HCT116 (cell line): ENCODE measurements around the gene VWF. TPM values are rescaled to one million over a fixed set of nuclear protein-coding genes. Genes with fewer than 3 reads are reported as not detected.

Experiments
- ATAC-seq: fragments of 200-7000 bp; cut with Tn5 transposase; 2 replicates; pipeline ENCODE4 v1.9.1; 2020; ENCODE audit warnings: mild to moderate bottlenecking, moderate library complexity
- BruUV-seq: library from RNA; stranded (reverse); fragments of 400-500 nt; replicated peaks from 2 replicates; lab custom pipeline; 2021; lab: Mats Ljungman, UMichigan
- CTCF ChIA-PET: fragments of 300-600 bp; sonication (Branson Sonifier 250); formaldehyde crosslinking; loops from one replicate; lab custom pipeline; 2021; ENCODE audit warnings: antibody characterized with exemption; lab: Charles Lee
- POLR2A ChIA-PET: fragments of 300-600, 350-600 bp; sonication (Branson Sonifier 250); formaldehyde crosslinking; loops from one replicate; lab custom pipeline; 2021; ENCODE audit warnings: antibody characterized with exemption; lab: Charles Lee
- RAD21 ChIA-PET, 2 experiments: fragments of 300-600 bp; sonication (Branson Sonifier 250); formaldehyde crosslinking; loops; one replicate each; lab custom pipeline; 2023; ENCODE audit warnings: low total read pairs in 2 of 2; ENCODE audit not compliant: uncharacterized antibody in 2 of 2, unreplicated experiment in 2 of 2, low non-redundant PET in 1 of 2; lab: Charles Lee
- DNase-seq: peaks from one replicate; pipeline ENCODE4 v3.0.0-alpha.2; 2010; ENCODE audit warnings: low read depth, low spot score
- H2AFZ ChIP-seq: fragments of 200-600 bp; shearing (Covaris generic), sonication (generic); 2 replicates; pipeline ENCODE4 v1.6.1; 2017; ENCODE audit warnings: low read depth, mixed run types, mixed read lengths, antibody characterized with exemption, low read length; ENCODE audit not compliant: poor library complexity, severe bottlenecking
- H3K27ac ChIP-seq: 2 replicates; pipeline ENCODE4 v1.5.1; 2012; ENCODE audit warnings: low read depth, low read length
- H3K27me3 ChIP-seq: fragments of 200-600 bp; sonication (generic); 2 replicates; pipeline ENCODE4 v1.6.1; 2016; ENCODE audit warnings: mixed run types, low read length, mixed read lengths; ENCODE audit not compliant: insufficient read depth
- H3K36me3 ChIP-seq, 2 experiments: fragments of 200-500 bp in 1 of 2; fragments of 200-600 bp in 1 of 2; sonication (Bioruptor generic) in 1 of 2; sonication (generic) in 1 of 2; 2 replicates each; pipeline versions ENCODE4 v1.5.1 to v1.6.1; 2014 to 2016; ENCODE audit warnings: low read length in 2 of 2, inconsistent platforms in 1 of 2, mixed read lengths in 1 of 2, mixed run types in 1 of 2; ENCODE audit not compliant: insufficient read depth in 2 of 2, control insufficient read depth in 1 of 2
- H3K4me1 ChIP-seq, 2 experiments: fragments of 200-600 bp in 1 of 2; sonication (generic) in 1 of 2; 2 replicates each; pipeline versions ENCODE4 v1.5.1 to v1.6.1; 2012 to 2017; ENCODE audit warnings: low read length in 2 of 2, inconsistent platforms in 1 of 2, mild to moderate bottlenecking in 1 of 2, mixed read lengths in 1 of 2, mixed run types in 1 of 2, moderate library complexity in 1 of 2; ENCODE audit not compliant: insufficient read depth in 2 of 2, control insufficient read depth in 1 of 2
- H3K4me2 ChIP-seq: fragments of 200-600 bp; sonication (generic); 2 replicates; pipeline ENCODE4 v1.6.1; 2017; ENCODE audit warnings: mixed run types, low read length, mixed read lengths
- H3K4me3 ChIP-seq, 2 experiments: fragments of 200-600 bp in 1 of 2; sonication (generic) in 1 of 2; replicated peaks in 1 of 2; 2 replicates each; pipeline ENCODE4 v1.5.1; 2011 to 2016; ENCODE audit warnings: low read length in 2 of 2, control low read depth in 1 of 2, low read depth in 1 of 2, mild to moderate bottlenecking in 1 of 2, mixed read lengths in 1 of 2, mixed run types in 1 of 2
- H3K79me2 ChIP-seq: fragments of 200-600 bp; sonication (generic); 2 replicates; pipeline ENCODE4 v1.6.1; 2017; ENCODE audit warnings: mild to moderate bottlenecking, mixed run types, low read length, moderate library complexity, mixed read lengths; ENCODE audit not compliant: insufficient read depth
- H3K9ac ChIP-seq: fragments of 200-600 bp; sonication (generic); 2 replicates; pipeline ENCODE4 v1.6.1; 2016; ENCODE audit warnings: low read length, mixed read lengths
- H3K9me2 ChIP-seq: fragments of 200-600 bp; sonication (generic), shearing (Covaris generic); 2 replicates; pipeline ENCODE4 v1.6.1; 2017; ENCODE audit warnings: mixed run types, mild to moderate bottlenecking, moderate library complexity; ENCODE audit not compliant: insufficient read depth
- H3K9me3 ChIP-seq, 2 experiments: fragments of 200-500 bp in 1 of 2; fragments of 200-600 bp in 1 of 2; sonication (Bioruptor generic) in 1 of 2; sonication (generic) in 1 of 2; 2 replicates each; pipeline ENCODE4 v1.6.1; 2014 to 2017; ENCODE audit warnings: low read length in 2 of 2, mixed read lengths in 2 of 2, inconsistent platforms in 1 of 2, low read depth in 1 of 2, mild to moderate bottlenecking in 1 of 2, mixed run types in 1 of 2, moderate library complexity in 1 of 2; ENCODE audit not compliant: control insufficient read depth in 1 of 2, insufficient read depth in 1 of 2
- H4K20me1 ChIP-seq: fragments of 200-600 bp; sonication (generic), shearing (Covaris generic); 2 replicates; pipeline ENCODE4 v1.6.1; 2017; ENCODE audit warnings: mixed run types, mild to moderate bottlenecking, moderate library complexity; ENCODE audit not compliant: insufficient read depth
- CBX3 ChIP-seq: IDR thresholded peaks from 2 replicates; pipeline ENCODE4 v1.6.1; 2012; ENCODE audit warnings: low read depth
- CEBPB ChIP-seq: IDR thresholded peaks from 2 replicates; pipeline ENCODE4 v1.6.1; 2012; ENCODE audit warnings: low read depth
- EGR1 ChIP-seq: IDR thresholded peaks from 2 replicates; pipeline ENCODE4 v1.6.1; 2012; ENCODE audit warnings: low read depth
- ELF1 ChIP-seq: IDR thresholded peaks from 2 replicates; pipeline ENCODE4 v1.6.1; 2012; ENCODE audit warnings: low read depth, borderline replicate concordance
- EZH2phosphoT487 ChIP-seq: fragments of 200-600 bp; IDR thresholded peaks from 2 replicates; pipeline ENCODE4 v1.6.1; 2018; ENCODE audit warnings: antibody characterized with exemption, borderline replicate concordance
- FOSL1 ChIP-seq: IDR thresholded peaks from 2 replicates; pipeline ENCODE4 v1.6.1; 2012; ENCODE audit warnings: low read depth
- JUND ChIP-seq: IDR thresholded peaks from 2 replicates; pipeline ENCODE4 v1.6.1; 2012
- MAX ChIP-seq: IDR thresholded peaks from 2 replicates; pipeline ENCODE4 v1.6.1; 2012
- POLR2A ChIP-seq: IDR thresholded peaks from 2 replicates; pipeline ENCODE4 v1.7.0; 2011; ENCODE audit warnings: borderline replicate concordance; ENCODE audit not compliant: insufficient read depth, insufficient read length; ENCODE audit errors: extremely low read depth
- POLR2AphosphoS5 ChIP-seq: IDR thresholded peaks from 2 replicates; pipeline ENCODE4 v1.6.1; 2011; ENCODE audit warnings: mild to moderate bottlenecking, low read depth, low read length, moderate library complexity
- REST ChIP-seq: IDR thresholded peaks from 2 replicates; pipeline ENCODE4 v1.6.1; 2012; ENCODE audit warnings: low read depth
- SP1 ChIP-seq: IDR thresholded peaks from 2 replicates; pipeline ENCODE4 v1.6.1; 2012; ENCODE audit warnings: low read depth
- SRF ChIP-seq: IDR thresholded peaks from 2 replicates; pipeline ENCODE4 v1.6.1; 2012; ENCODE audit warnings: low read depth
- ZBTB33 ChIP-seq: IDR thresholded peaks from 2 replicates; pipeline ENCODE4 v1.6.1; 2011; ENCODE audit warnings: mild to moderate bottlenecking, low read length, moderate library complexity; ENCODE audit not compliant: insufficient replicate concordance; ENCODE audit errors: extremely low read depth
- ZFX ChIP-seq: fragments of 450-650 bp; IDR thresholded peaks from 2 replicates; pipeline ENCODE4 v1.6.1; 2017
- ZNF274 ChIP-seq: fragments of 200-500 bp; sonication (Bioruptor generic); IDR thresholded peaks from 2 replicates; pipeline ENCODE4 v1.6.1; 2014; ENCODE audit warnings: mild to moderate bottlenecking, low read depth, low read length, inconsistent platforms
- intact Hi-C: fragments of 100-400 bp; cut with micrococcal nuclease; formaldehyde crosslinking; loops from 2 replicates; pipeline ENCODE4 v1.10.0; 2022
- total RNA-seq: library from RNA; stranded (reverse); gene quantifications from one replicate; pipeline ENCODE4 v1.2.1, GENCODE V29; 2021; ENCODE audit not compliant: unreplicated experiment
- TF ChIP-seq, protein P1 (sequence below): IDR thresholded peaks from 2 replicates; pipeline ENCODE4 v1.6.1; 2012
- TF ChIP-seq, protein P2 (sequence below), 3 experiments: fragments of 200-600 bp in 1 of 3; sonication (generic) in 1 of 3; IDR thresholded peaks in 2 of 3; conservative IDR thresholded peaks in 1 of 3; 2 replicates each; pipeline ENCODE4 v1.5.1; 2012 to 2017; ENCODE audit warnings: low read depth in 2 of 3, low read length in 2 of 3, antibody characterized with exemption in 1 of 3, borderline replicate concordance in 1 of 3, control low read depth in 1 of 3, mild to moderate bottlenecking in 1 of 3, mixed read lengths in 1 of 3, mixed run types in 1 of 3, moderate library complexity in 1 of 3; ENCODE audit not compliant: insufficient read depth in 1 of 3

Gene VWF
- total RNA-seq, 1 experiment from 2014 or later, result 0.57 TPM

GRCh38 chr12:6171409-6172015, 47.0 kb upstream of the VWF start:
- no peak overlapping the region for H2AFZ ChIP-seq
- BruUV-seq, result no TSS peak
- POLR2A ChIA-PET, result no interaction called here
- no peaks in the 10 kb centered on the region for H3K9me2 ChIP-seq
- H3K4me2 ChIP-seq, result no peak overlapping the region
- intact Hi-C loops, result no loop called here
- ATAC-seq, result no peak
- no peaks in the 10 kb centered on the region for H3K79me2 ChIP-seq
- H3K4me1 ChIP-seq, result peaks cover 13 to 26% of the 10 kb centered on the region in 2 experiments
- H3K9me3 ChIP-seq, result no peaks in the 10 kb centered on the region
- no peak overlapping the region for H3K9ac ChIP-seq
- no peak overlapping the region for H3K27ac ChIP-seq
- no peak for TF ChIP-seq ZBTB33
- TF ChIP-seq EZH2phosphoT487, result no peak
- TF ChIP-seq EGR1, result no peak
- no peak for TF ChIP-seq JUND
- TF ChIP-seq POLR2A, result no peak
- no peak for TF ChIP-seq ZNF274
- TF ChIP-seq, protein P1, sequence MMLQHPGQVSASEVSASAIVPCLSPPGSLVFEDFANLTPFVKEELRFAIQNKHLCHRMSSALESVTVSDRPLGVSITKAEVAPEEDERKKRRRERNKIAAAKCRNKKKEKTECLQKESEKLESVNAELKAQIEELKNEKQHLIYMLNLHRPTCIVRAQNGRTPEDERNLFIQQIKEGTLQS, result no peak
- no peak for TF ChIP-seq SRF
- TF ChIP-seq MAX, result no peak
- TF ChIP-seq CEBPB, result no peak
- no peak for TF ChIP-seq CBX3
- no peak for TF ChIP-seq REST
- TF ChIP-seq, protein P2, sequence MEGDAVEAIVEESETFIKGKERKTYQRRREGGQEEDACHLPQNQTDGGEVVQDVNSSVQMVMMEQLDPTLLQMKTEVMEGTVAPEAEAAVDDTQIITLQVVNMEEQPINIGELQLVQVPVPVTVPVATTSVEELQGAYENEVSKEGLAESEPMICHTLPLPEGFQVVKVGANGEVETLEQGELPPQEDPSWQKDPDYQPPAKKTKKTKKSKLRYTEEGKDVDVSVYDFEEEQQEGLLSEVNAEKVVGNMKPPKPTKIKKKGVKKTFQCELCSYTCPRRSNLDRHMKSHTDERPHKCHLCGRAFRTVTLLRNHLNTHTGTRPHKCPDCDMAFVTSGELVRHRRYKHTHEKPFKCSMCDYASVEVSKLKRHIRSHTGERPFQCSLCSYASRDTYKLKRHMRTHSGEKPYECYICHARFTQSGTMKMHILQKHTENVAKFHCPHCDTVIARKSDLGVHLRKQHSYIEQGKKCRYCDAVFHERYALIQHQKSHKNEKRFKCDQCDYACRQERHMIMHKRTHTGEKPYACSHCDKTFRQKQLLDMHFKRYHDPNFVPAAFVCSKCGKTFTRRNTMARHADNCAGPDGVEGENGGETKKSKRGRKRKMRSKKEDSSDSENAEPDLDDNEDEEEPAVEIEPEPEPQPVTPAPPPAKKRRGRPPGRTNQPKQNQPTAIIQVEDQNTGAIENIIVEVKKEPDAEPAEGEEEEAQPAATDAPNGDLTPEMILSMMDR (IDR thresholded peaks at IDR 0.05 in 2 of 3, conservative IDR thresholded peaks at IDR 0.05 in 1 of 3; ENCODE audit: borderline replicate concordance in 1 of 3, insufficient read depth in 1 of 3, low read depth in 2 of 3, low read length in 2 of 3), result no peak
- TF ChIP-seq SP1, result no peak
- TF ChIP-seq ZFX, result no peak
- no peak for TF ChIP-seq POLR2AphosphoS5
- no peak for TF ChIP-seq ELF1
- TF ChIP-seq FOSL1, result no peak
- TF ChIP-seq, all 23 proteins: peak for 0
- ChIA-PET RAD21 (no interaction called here), CTCF (no interaction called here)
- Histone ChIP-seq H4K20me1 (no peaks in the 10 kb centered on the region), H3K36me3 (no peaks in the 10 kb centered on the region), H3K27me3 (no peaks in the 10 kb centered on the region), H3K4me3 (no peak overlapping the region)
- no peak for DNase-seq
